HG03066 (cell line): ENCODE data around the gene GIGYF2.
"Not testable (repeated sequence)": the region's sequence is repeated elsewhere in the genome, so short reads cannot be mapped to it uniquely, and the experiment has no call there.

Experiments used
- ATAC-seq: cut with Tn5 transposase; IDR thresholded peaks from one replicate; pipeline ENCODE4 v1.9.1; 2021; ENCODE audit warnings: low read depth; ENCODE audit not compliant: unreplicated experiment

GIGYF2 gene

GRCh38 chr2:232697059-232697806, at the start of gene GIGYF2:
Gene GIGYF2, plus strand, starts transcription at chr2:232697331. Its CDS starts 37,867 bp downstream, at chr2:232735198.
- ATAC-seq = peak; percentile 75

GRCh38 chr2:232649033-232649432, 48.1 kb upstream of the GIGYF2 start:
- ATAC-seq = no peak

- ATAC-seq = no peak
These were observed 44.7 kb upstream of the GIGYF2 start for GRCh38 chr2:232652505-232652851.

GRCh38 chr2:232653441-232653840, 43.7 kb upstream of the GIGYF2 start:
- ATAC-seq = no peak

- ATAC-seq = no peak
These were observed 41.7 kb upstream of the GIGYF2 start for GRCh38 chr2:232655392-232655791.

- no peak for ATAC-seq
These were observed 38.8 kb upstream of the GIGYF2 start for GRCh38 chr2:232658217-232658785.

GRCh38 chr2:232659359-232659758, 37.8 kb upstream of the GIGYF2 start:
- ATAC-seq = no peak

GRCh38 chr2:232662486-232663260, 34.5 kb upstream of the GIGYF2 start:
- ATAC-seq = no peak

- no peak for ATAC-seq
These were observed 30.9 kb upstream of the GIGYF2 start for GRCh38 chr2:232666051-232666805.

GRCh38 chr2:232667989-232668583, 29.0 kb upstream of the GIGYF2 start:
- ATAC-seq = no peak

- no peak for ATAC-seq
These were observed 28.2 kb upstream of the GIGYF2 start for GRCh38 chr2:232668805-232669444.

- no peak for ATAC-seq
These were observed 24.5 kb upstream of the GIGYF2 start for GRCh38 chr2:232672588-232672987.

GRCh38 chr2:232674491-232674890, 22.6 kb upstream of the GIGYF2 start:
- ATAC-seq = no peak

GRCh38 chr2:232675381-232675780, 21.8 kb upstream of the GIGYF2 start:
- no peak for ATAC-seq

GRCh38 chr2:232680006-232680405, 17.1 kb upstream of the GIGYF2 start:
- ATAC-seq = no peak

- ATAC-seq = no peak
These were observed 15.6 kb upstream of the GIGYF2 start for GRCh38 chr2:232681527-232681926.

GRCh38 chr2:232683368-232683767, 13.8 kb upstream of the GIGYF2 start:
- no peak for ATAC-seq

GRCh38 chr2:232685391-232685790, 11.7 kb upstream of the GIGYF2 start:
- not testable (repeated sequence) for ATAC-seq

GRCh38 chr2:232687382-232688160, 9.6 kb upstream of the GIGYF2 start:
- no peak for ATAC-seq
